GM19463 (cell line): ENCODE measurements around the gene AKAP6.

Experiments
- ATAC-seq: cut with Tn5 transposase; IDR thresholded peaks from one replicate; pipeline ENCODE4 v1.9.1; 2021; ENCODE audit warnings: mild to moderate bottlenecking, moderate library complexity; ENCODE audit not compliant: unreplicated experiment

Gene AKAP6

DNA sequence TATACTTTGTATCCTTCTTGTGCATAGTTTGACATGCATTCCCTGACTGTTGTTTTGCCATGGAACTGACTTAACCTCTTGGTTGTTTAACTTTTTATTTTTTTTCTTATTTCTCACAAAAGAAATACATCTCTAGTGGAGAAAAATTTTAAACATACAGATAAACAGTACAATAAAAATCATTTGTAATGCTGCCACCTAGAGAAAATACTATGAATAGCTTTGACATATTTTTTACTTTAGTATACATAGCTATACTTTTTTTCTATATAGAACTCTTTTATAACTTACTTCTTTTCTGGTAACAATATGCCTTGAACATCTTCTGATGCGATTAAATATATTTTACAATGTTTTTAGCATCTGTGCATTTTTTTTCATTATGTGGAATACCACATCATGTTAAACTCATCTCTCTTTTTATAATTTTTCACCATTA is 184.5 kb downstream of the AKAP6 start:
- ATAC-seq = no peak

DNA sequence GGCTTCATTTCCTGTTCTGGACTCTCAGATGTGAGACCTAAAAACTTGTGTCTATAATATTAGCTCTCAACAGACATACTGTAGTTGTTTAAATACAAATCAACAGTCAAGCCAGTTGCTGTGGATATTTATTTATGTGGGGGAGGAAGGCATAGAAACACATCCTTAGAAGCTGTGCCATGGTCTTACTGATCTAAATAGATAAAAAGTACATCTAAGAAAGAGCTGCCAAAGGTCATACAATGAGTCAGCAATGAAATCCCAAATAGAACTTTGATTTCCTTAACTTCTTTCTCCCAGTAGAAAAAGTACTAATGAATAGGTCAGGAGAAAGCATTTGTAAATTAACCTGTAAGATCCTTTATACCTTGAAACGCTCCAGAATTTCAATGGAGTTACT is 185.1 kb downstream of the AKAP6 start:
- no peak for ATAC-seq

DNA sequence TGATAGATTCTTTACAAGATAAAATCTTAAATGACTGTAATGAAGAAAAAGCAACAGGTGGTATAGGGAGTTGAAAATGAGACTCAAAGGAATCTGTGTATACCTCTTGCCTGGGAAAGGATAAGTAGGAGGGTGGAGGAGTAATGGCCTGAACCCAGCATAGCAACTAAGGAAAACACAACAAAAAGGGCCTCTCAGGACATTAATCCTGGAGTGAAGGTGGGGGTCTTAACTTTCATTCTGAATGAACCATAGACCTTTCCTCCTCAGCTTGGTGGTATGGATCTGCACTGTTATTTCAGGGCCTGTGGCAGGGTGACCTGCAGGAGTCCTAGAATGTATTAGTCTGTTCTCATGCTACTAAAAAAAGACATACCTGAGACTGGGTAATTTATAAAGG is 185.6 kb downstream of the AKAP6 start:
- no peak for ATAC-seq

DNA sequence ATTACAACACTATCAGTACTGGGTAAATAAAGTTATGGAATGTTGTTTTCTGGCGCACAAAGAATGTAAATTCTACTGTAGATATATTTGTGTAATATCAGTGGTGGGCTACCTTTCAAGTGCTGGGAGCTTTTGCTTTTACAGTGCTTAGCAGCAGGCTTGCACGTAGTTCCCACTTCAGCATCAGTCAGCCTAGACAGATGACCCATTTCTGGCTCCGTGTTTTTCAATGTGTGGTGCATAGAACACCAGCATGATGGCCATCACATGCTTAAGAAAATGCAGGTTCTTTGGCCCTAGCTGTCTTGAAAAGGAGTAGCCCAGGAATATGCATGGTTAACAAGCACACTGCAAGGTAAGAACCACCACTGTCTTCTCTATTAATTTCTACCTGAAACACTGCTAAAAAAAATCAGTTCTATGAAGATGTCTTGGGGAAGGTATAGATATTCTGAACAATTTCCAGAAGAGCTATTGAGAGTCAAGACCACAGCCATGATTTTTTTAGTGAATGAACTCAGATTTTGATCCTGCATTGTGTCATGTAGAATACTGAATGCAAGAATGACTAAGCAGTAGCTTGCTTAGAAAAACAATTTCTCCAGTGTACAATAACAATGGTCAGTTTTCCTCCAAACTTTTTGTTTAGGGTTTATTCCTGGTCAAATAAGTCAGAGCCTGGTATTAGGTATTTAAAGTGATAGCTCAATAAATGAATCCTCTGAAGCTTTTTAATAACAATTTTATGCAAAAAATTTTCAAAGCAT is 195.7 kb downstream of the AKAP6 start:
- ATAC-seq = no peak

DNA sequence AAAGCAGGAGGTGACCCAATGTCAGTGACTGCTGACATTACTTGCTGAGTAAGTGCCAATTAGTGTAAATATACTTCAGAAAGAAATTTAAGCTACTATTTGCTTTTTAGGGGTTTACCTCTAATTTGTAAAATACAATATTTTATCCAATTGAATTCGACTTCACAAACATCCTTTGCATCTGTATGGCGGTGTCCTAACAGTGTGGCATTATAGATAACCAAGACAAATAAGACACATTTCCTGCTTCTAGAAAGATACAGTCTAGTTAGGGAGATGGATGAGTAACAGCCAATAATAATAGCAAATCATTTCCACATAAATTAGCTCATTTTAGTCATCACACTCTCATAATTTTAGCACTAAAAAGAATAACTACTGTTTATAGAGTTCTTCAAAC is 196.5 kb downstream of the AKAP6 start:
- ATAC-seq = no peak

DNA sequence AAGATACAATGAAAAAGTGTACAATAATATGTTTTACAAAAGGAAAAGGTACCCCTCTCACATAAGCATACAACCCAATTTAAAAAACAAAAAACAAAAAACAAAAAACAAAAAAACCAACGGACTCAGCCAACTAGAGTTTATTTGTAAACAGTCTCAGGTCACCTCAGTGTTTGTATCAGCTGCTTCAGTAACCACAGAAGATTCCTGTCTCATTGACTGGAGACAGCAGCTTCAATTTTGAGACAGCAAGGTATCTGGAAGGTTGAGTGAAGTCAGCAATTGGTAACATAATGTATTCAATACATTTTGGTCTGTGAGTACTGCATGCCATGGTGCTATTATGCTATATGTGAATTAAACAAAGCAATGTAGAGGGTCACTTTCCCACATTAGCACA is 201.7 kb downstream of the AKAP6 start:
- ATAC-seq = no peak

DNA sequence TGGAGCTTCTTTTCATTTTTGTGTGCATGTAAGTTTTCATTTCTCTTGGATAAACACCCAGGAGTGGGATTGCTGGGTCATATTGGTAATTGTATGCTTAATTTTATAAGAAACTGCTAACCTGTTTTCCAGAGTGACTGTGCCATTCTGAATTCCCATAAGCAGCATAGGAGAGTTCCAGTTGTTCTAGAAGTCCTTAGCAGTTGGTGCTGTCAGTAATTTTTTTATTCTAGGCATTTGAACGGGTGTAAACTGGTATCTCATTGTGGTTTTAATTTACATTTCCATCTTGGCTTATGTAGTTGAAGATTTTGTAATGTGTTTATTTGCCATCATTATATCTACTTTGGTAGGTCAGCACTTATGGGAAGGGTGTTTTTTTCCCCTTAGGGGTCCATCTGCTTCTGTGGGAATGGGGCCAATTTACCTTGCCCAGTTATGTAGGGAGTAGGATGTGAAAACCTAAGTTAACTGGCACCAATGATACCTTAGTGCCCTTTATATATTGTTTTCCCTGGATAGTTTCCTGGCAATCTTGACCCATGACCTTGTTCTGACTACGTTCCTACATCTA is 202.9 kb downstream of the AKAP6 start:
- no peak for ATAC-seq

DNA sequence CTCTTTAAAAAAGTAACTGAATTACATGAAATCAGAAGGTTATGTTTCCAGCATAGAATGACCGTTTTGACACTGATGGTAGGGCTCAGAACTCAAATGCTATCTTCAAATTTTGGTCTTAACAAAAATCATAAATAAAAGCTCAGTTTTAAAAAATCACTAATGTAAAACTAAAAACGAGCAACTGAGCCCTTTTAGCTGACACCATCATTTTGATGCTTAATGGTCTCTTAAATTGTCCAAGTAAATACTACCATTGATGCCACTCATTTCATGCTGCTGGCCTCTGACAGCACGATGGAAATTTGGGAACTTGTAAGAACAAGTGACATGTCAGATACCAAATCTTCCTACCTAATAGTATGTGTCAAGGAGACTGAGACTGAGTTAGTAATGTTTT is 205.0 kb downstream of the AKAP6 start:
- no peak for ATAC-seq

DNA sequence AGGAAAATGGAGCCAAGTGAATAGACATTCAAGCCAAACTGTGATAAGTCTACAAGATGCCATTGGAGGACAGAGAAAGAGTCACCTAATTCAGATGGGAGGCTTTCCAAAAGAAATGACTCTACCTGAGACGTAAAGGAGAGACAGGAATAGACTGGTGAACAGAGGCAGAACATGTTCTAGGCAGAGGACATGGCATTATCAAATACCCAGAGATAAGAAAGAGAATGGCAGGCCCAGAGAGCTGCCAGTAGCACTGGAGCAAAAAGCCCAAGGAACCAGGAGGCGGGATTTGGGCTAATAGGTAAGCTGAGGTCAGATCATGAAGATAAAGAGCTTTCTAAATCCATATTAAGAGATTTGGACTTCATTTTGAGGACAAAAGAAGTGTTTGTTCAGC is 207.1 kb downstream of the AKAP6 start:
- no peak for ATAC-seq

DNA sequence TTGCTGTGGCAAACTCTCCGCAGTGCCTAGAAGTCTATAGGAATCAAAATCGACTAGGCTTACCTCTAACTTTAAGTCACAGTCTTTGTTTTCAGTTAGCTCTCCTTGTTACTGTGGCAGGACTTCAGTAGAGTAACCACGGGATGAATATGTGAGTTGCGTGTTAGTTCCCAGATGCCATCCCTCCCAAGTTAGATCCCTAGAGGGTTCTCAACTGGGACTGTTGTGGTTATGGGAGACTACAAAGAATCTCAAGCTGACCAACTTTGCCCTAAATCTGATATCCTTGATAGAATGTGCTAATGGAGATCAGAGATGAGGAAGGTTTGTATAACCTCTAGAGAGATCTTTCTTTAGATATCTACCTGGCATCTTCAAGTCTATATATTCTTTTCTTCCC is 208.1 kb downstream of the AKAP6 start:
- ATAC-seq = no peak

DNA sequence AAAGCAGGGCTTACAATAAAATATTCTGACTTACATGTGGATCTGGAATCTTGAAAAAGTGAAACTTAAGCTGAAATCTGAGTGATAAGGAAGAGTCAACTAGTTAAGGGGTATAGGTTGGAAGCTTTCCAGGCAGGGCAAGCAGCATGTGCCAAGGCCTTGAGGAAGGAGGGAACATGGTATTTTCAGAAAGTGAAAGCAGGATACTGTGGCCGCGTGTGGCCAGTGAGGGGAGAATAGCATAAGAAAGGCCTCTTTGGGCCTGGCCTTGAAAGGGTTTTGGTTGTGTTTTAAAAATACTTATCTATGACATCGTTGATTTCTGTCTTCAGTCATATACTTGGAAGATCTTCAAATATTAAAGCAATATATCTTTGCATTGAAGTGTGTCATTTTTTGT is 213.4 kb downstream of the AKAP6 start:
- no peak for ATAC-seq

DNA sequence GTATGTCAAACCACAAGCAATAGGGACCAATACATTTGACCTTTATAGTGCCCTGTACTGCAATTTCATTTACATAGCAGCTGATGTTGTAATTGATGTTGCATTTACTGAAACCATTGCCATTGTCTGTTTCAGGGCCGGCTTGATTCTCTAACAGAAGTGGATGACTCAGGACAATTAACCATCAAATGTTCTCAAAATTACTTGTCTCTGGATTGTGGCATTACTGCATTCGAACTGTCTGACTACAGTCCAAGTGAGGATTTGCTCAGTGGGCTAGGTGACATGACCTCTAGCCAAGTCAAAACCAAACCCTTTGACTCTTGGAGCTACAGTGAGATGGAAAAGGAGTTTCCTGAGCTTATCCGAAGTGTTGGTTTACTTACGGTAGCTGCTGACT is 216.0 kb downstream of the AKAP6 start:
- ATAC-seq = no peak

DNA sequence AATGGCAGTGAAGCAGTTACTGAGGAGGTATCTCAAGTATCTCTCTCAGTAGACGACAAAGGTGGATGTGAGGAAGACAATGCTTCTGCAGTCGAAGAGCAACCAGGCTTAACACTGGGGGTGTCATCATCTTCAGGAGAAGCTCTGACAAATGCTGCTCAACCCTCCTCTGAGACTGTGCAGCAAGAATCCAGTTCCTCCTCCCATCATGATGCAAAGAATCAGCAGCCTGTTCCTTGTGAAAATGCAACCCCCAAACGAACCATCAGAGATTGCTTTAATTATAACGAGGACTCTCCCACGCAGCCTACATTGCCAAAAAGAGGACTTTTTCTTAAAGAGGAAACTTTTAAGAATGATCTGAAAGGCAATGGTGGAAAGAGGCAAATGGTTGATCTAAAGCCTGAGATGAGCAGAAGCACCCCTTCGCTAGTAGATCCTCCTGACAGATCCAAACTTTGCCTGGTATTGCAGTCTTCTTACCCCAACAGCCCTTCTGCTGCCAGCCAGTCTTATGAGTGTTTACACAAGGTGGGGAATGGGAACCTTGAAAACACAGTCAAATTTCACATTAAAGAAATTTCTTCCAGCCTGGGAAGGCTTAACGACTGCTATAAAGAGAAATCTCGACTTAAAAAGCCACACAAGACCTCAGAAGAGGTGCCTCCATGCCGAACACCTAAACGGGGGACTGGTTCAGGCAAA is 216.6 kb downstream of the AKAP6 start:
- no peak for ATAC-seq

DNA sequence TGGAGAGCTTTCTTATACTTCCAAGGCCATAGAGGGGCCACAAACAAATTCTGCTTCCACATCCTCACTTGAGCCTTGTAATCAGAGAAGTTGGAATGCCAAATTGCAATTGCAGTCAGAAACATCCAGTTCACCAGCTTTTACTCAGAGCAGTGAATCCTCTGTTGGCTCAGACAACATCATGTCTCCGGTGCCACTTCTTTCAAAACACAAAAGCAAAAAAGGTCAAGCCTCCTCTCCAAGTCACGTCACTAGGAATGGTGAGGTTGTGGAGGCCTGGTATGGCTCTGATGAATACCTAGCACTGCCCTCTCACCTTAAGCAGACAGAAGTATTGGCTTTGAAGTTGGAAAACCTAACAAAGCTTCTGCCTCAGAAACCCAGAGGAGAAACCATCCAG is 217.1 kb downstream of the AKAP6 start:
- no peak for ATAC-seq

DNA sequence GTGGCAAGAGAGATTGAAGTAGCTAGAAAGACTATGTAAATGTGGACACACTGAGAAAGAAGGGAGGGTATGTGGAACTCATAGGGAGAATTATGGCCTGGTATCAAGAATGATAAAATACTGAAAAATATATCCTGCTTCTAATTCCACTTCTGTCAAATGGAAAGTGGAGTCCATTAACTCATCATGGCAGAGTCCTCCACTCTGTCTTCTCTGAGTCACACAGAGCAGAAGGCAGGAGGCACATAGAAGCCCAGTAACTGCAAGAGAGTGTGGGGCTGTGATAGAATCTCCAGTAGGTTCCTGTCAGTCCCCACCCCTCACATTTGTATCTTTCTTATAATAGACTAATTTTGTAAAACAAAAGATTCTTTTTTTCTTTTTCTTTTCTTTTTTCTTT is 223.7 kb downstream of the AKAP6 start:
- ATAC-seq = no peak

DNA sequence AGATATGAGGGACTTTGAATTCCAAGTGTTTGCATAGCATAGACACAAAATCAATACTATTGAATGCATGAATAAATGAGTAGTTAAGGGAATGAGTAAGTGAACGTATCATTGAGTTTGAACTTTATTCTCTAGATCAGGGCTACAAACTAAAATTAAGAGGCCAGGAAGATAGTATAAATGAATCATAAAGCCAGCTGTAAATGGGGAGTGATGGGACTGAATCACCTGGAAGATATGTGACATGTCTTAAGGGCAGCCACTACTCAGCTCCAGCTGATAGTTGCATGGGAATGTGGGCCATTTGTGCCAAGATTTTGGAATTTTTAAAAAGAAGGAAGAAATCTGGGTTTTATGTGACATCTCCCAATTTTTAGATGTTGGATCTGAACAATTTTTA is 229.9 kb downstream of the AKAP6 start:
- ATAC-seq = no peak

DNA sequence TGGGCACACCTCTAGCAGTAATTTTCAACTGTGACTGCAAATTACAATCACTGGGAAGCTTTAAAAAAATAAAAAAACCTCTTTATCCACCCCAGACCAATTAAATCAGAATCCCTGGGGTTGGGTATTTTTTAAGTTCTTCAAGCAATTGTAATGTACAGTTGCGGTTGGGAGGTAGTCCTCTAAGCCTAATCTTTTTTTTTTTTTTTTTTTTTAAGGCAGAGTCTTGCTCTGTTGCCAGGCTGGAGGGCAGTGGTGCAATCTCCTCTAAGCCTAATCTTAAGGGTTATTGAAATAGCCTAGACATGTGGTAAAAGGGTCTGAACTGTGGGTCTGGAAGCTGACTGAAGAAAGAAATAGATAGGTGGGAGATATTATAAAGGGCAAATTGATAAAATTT is 230.5 kb downstream of the AKAP6 start:
- ATAC-seq = no peak

DNA sequence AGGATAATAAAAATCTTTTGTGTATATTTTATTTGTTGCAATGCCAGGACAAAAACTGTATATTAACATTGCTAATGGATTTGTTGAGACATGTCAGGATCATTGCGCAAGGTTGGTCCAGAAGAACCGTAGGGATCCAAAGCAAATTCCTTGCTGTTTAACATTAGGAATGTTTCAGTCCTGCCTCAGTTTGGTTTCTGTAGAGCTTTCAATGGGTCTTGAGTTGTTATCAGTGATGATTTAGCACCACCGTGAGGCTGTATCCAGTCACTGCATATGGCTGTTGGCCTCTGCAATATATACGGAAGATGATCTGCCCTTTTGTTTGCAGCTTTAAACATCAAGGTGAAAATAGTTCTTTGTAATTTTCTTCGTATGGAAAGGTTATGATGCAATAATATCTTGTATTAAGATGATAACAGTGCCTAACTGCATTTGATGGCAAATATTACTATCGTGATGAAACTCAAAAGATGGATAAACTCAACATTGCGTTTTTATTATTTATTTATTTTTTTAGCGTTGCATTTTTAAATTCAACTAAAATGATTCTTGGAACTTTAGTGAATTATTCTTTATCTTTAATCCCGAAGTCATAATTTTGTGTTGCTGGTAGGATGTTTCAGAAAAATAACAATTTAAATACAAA is 231.2 kb downstream of the AKAP6 start:
- peak; percentile 69 for ATAC-seq

DNA sequence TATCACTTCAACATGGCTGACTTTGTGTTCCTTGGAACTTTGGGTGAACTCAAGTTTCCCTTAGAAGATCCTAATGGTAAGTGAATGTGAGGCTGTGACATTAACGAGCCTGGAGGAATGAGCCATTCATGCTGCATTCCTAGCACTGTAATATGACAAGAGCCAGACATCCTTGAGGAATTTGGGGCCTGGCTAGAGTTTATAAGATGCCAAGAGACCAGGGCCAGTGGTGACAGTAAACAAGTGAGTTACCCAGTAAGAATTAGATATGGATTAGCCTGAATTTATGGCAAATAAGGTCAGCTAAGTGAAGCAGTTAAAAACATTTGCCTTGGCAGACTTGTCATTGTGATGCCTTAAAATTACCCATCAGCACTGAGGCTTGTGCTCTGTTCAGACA is 232.4 kb downstream of the AKAP6 start:
- no peak for ATAC-seq

DNA sequence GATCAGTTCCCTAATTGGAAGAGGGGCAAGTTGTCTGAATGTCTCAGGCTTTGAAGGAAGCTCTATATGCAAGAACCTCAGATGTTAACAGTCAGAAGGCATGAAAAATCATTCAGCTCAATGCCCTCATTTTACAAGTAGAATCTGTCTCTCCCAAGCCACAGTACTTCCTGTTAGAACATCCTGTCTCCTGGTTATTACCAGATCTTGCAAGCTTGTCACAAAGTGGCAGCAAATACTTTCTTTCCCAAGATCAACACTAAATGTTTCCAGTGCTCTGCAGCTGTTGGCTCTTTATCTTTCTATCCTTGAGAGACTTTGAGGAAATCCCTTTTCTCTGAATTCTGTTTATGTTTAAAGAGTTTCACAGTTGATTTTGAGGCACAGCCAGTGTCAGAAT is 235.5 kb downstream of the AKAP6 start:
- no peak for ATAC-seq

DNA sequence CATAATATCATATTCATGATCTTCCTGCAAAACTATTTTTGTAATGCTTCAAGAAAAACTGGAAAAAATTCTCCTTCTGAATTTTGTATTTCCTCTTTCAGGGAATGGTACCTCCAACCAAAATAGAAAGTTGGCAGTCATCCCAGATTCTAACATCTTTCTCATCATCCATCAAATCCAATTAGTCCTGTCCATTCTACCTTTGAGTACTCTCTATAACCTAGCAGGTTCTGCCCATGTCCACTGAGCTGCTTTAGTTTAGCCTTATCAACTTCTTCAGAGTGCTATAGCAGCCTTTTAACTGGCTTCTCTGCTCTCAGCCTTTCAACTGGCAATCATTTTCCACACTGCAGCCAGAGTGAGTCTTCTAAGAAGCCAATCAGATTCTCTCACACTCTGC is 236.2 kb downstream of the AKAP6 start:
- no peak for ATAC-seq
